Prostate gland (tissue), 2 donors: Measurements from ENCODE around the gene GABRD. TPM values are rescaled to one million over a fixed set of nuclear protein-coding genes. Genes with fewer than 3 reads are reported as not detected.

Experiments used
- DNase-seq: peaks from one replicate; pipeline ENCODE4 v3.0.0-alpha.2; 2019; ENCODE audit warnings: low spot score
- H3K27ac ChIP-seq, 2 donors: fragments of 200-600 bp; sonication (generic); 2 replicates each; pipeline ENCODE4 v1.5.1; 2017 to 2019
- H3K27me3 ChIP-seq: fragments of 200-600 bp; sonication (generic); replicated peaks from 2 replicates; pipeline ENCODE4 v1.5.1; 2019; ENCODE audit not compliant: insufficient read depth
- H3K36me3 ChIP-seq, 2 donors: fragments of 200-600 bp; sonication (generic); 1 replicate in 1 of 2; 2 replicates in 1 of 2; pipeline versions ENCODE4 v1.5.1 to v1.8.1; 2017 to 2019
- H3K4me1 ChIP-seq: fragments of 200-600 bp; sonication (generic); replicated peaks from 2 replicates; pipeline ENCODE4 v1.5.1; 2019
- H3K4me3 ChIP-seq, 2 donors: fragments of 200-600 bp; sonication (generic); 2 replicates each; pipeline ENCODE4 v1.5.1; 2017 to 2019
- H3K9me3 ChIP-seq: fragments of 200-600 bp; sonication (generic); 2 replicates; pipeline ENCODE4 v1.5.1; 2017
- POLR2A ChIP-seq: fragments of 450-650 bp; IDR thresholded peaks from one replicate; pipeline ENCODE4 v1.6.1; 2016; ENCODE audit warnings: antibody characterized with exemption, mild to moderate bottlenecking
- POLR2AphosphoS5 ChIP-seq: sonication (generic); formaldehyde crosslinking; IDR thresholded peaks from one replicate; pipeline ENCODE4 v1.6.1; 2017; ENCODE audit warnings: antibody characterized with exemption
- WGBS: methylation state at CpG from one replicate; pipeline ENCODE4 v1.1.5; 2018; 5-methylcytosine and 5-hydroxymethylcytosine counted together
- intact Hi-C: fragments of 100-400 bp; cut with DNase I; formaldehyde crosslinking; loops from one replicate; pipeline ENCODE4 v1.14.2; 2022
- total RNA-seq, 2 donors: library from RNA; depleted of rRNA; stranded (reverse); fragments of >200 nt; gene quantifications; one replicate each; pipeline ENCODE4 v1.1.0, GENCODE V29; 2016
- TF ChIP-seq, protein P1 (sequence below), 4 experiments: fragments of 200-600 bp in 2 of 4; fragments of 450-650 bp in 2 of 4; sonication (generic) in 2 of 4; IDR thresholded peaks; 1 replicate in 3 of 4; 2 replicates in 1 of 4; pipeline ENCODE4 v1.5.1; 2016 to 2019; ENCODE audit warnings: antibody characterized with exemption in 4 of 4, mild to moderate bottlenecking in 2 of 4, moderate library complexity in 2 of 4

Gene GABRD
- total RNA-seq, 2 donors from 2014 or later = 0.32 to 7.6 TPM

- intact Hi-C loops = no loop called here
These were observed 4.1 kb upstream of the GABRD start for GRCh38 chr1:2014741-2015735.

DNA sequence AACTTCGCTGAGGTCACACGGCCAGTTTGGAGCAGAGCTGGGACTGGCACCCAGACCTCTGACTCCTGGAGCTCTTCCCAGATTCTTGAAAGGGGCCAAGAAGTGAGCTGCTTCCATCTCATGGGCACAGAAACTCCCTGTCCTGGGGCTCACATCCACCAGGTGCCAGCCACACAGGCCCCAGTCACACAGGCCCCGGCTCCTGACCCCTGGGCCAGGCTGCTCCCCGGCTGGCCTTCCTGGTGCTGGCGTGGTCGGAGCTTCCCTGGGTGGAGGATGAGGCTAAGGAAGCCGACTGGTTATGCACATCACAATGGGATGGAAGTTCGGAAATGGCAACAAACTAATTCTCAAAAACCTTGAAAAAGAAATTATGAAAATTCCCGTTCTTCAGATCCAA lies 3.0 kb upstream of the GABRD start:
- H3K27me3 ChIP-seq = peaks cover 11% of the 10 kb centered on the region

More at GRCh38 chr1:2014741-2015735, 4.1 kb upstream of the GABRD start:
- H3K27ac ChIP-seq = no peak overlapping the region
- no peak for DNase-seq
- peaks cover 4% of the 10 kb centered on the region for H3K27me3 ChIP-seq
- no peak overlapping the region for H3K4me3 ChIP-seq
- no peaks in the 10 kb centered on the region for H3K9me3 ChIP-seq
- H3K36me3 ChIP-seq = no peaks in the 10 kb centered on the region
- H3K4me1 ChIP-seq = no peaks in the 10 kb centered on the region
- WGBS = 56% methylated on average over 34 of the region's 34 CpGs
- TF ChIP-seq POLR2AphosphoS5 (no peak), POLR2A (no peak)
- TF ChIP-seq, protein P1, sequence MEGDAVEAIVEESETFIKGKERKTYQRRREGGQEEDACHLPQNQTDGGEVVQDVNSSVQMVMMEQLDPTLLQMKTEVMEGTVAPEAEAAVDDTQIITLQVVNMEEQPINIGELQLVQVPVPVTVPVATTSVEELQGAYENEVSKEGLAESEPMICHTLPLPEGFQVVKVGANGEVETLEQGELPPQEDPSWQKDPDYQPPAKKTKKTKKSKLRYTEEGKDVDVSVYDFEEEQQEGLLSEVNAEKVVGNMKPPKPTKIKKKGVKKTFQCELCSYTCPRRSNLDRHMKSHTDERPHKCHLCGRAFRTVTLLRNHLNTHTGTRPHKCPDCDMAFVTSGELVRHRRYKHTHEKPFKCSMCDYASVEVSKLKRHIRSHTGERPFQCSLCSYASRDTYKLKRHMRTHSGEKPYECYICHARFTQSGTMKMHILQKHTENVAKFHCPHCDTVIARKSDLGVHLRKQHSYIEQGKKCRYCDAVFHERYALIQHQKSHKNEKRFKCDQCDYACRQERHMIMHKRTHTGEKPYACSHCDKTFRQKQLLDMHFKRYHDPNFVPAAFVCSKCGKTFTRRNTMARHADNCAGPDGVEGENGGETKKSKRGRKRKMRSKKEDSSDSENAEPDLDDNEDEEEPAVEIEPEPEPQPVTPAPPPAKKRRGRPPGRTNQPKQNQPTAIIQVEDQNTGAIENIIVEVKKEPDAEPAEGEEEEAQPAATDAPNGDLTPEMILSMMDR (IDR thresholded peaks at IDR 0.05) = no peak

GRCh38 chr1:2018217-2019171 lies 651 bp upstream of the GABRD start:
- TF ChIP-seq POLR2A (no peak), POLR2AphosphoS5 (no peak)
- TF ChIP-seq, protein P1 (IDR thresholded peaks at IDR 0.05) = no peak
- H3K36me3 ChIP-seq = no peaks in the 10 kb centered on the region

More for the DNA sequence above, 3.0 kb upstream of the GABRD start:
- Histone ChIP-seq H3K9me3 (no peaks in the 10 kb centered on the region), H3K4me3 (no peak overlapping the region), H3K36me3 (no peaks in the 10 kb centered on the region), H3K4me1 (no peaks in the 10 kb centered on the region), H3K27ac (no peak overlapping the region)
- no peak for TF ChIP-seq POLR2AphosphoS5
- TF ChIP-seq, protein P1 (IDR thresholded peaks at IDR 0.05) = no peak
- no peak for DNase-seq
- intact Hi-C loops = no loop called here
- WGBS = 83% methylated on average over 8 of the region's 9 CpGs

DNA sequence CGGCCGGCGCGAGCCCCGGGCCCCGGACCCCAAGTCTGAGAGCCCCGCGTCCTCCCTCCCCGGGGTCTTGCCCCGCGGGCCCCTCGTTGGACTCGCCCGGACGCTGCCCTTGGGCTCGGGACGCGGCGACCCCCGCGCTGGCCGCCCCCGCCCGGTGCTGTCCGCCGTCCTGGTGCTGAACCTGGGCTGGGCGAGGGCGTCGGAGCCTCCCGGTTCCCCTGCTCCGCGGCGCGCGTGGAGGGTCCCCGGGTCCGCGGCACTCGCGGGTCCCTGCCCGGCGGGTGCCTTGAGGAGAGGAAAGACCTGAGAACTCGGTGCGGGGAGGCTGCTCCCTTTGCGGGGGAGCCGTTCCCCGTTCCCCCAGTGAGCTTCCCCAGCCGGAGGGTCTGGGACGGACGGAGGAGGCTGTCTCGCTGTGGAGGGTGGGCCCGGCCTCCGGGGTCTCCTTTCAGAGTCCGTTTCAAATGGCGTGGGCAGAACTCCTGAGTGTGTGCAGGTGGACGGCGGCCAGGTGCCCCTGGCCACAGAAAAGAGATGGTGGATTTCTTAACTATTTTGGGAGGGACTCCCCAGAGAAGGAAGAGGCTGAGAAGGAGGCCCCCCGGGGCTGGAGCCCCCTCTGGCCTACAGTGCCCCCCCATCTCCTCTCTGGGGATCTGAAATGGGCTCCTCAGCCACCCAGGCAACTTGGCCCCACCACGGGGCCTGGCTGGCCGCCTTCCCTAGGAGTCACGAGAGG lies 595 bp downstream of the GABRD start:
- intact Hi-C loops = no loop called here
- TF ChIP-seq, protein P1 (IDR thresholded peaks at IDR 0.05) = no peak
- TF ChIP-seq POLR2A = no peak
- TF ChIP-seq POLR2AphosphoS5 = no peak
- H3K27me3 ChIP-seq = peaks cover 26% of the 10 kb centered on the region
- no peaks in the 10 kb centered on the region for H3K36me3 ChIP-seq
- no peak for DNase-seq
- H3K4me3 ChIP-seq = peak overlapping the region; percentile 14 to 36
- no peaks in the 10 kb centered on the region for H3K9me3 ChIP-seq
- WGBS = 21% methylated on average over 20 of the region's 61 CpGs
- H3K27ac ChIP-seq = no peak overlapping the region
- no peaks in the 10 kb centered on the region for H3K4me1 ChIP-seq

More at GRCh38 chr1:2018217-2019171, 651 bp upstream of the GABRD start:
- H3K4me3 ChIP-seq = no peak overlapping the region
- intact Hi-C loops = no loop called here
- peaks cover 22% of the 10 kb centered on the region for H3K27me3 ChIP-seq
- no peak overlapping the region for H3K27ac ChIP-seq
- no peak for DNase-seq
- no peaks in the 10 kb centered on the region for H3K9me3 ChIP-seq
- no peaks in the 10 kb centered on the region for H3K4me1 ChIP-seq
- 26% methylated on average over 25 of the region's 48 CpGs for WGBS
